GM12801 (cell line): ENCODE results near the gene TMEM139.

Experiments
- TF ChIP-seq, protein P1 (sequence below): IDR thresholded peaks from one replicate; pipeline ENCODE4 v1.5.1; 2011; ENCODE audit warnings: control low read depth; ENCODE audit not compliant: insufficient read length; ENCODE audit errors: extremely low read depth

TMEM139 gene

DNA sequence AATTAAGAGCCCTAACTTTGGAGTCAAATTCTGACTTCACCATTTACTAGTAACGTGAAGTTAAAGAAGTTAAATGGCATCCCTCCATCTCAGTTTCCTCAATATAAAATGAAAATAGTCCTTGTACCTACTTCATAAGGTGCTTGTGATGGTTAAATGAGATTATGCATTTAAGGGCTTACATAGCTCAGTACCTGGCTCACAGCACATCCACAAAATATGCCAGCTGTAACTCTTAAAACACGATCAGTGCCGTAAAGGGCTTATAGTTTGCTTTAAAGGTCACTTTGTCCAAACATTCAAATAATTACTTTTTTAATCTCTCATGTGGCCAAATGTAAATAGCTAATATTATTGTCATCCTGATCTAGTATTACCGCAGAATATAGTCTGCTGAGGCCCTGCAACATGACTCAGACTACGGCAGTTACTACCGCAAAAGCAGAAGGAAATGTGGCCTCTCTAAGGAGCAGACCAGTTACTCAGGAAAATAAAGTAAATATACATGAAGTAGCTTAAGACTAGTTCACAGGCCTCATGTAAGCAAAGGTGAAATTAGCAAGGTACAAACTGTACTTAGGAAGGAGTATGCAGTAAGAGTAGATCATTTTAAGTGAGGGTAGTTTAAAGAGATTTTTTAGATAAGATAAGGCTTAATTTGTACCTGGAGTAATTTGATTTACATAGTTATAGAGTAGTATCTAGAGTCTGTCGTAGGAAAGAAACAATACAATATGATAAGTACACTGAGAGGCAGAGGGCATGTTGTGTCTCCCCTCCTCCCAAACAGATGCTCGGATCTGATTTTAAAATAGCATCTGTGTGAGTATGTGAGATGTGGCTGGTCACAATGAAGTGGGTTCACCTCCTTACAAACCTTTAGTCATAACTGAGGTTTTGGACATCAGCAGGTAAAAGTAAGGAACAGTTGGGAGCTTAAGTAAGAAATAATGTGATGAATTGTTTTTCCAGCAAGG lies 16.5 kb downstream of the TMEM139 start:
- TF ChIP-seq, protein P1, sequence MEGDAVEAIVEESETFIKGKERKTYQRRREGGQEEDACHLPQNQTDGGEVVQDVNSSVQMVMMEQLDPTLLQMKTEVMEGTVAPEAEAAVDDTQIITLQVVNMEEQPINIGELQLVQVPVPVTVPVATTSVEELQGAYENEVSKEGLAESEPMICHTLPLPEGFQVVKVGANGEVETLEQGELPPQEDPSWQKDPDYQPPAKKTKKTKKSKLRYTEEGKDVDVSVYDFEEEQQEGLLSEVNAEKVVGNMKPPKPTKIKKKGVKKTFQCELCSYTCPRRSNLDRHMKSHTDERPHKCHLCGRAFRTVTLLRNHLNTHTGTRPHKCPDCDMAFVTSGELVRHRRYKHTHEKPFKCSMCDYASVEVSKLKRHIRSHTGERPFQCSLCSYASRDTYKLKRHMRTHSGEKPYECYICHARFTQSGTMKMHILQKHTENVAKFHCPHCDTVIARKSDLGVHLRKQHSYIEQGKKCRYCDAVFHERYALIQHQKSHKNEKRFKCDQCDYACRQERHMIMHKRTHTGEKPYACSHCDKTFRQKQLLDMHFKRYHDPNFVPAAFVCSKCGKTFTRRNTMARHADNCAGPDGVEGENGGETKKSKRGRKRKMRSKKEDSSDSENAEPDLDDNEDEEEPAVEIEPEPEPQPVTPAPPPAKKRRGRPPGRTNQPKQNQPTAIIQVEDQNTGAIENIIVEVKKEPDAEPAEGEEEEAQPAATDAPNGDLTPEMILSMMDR = no peak

DNA sequence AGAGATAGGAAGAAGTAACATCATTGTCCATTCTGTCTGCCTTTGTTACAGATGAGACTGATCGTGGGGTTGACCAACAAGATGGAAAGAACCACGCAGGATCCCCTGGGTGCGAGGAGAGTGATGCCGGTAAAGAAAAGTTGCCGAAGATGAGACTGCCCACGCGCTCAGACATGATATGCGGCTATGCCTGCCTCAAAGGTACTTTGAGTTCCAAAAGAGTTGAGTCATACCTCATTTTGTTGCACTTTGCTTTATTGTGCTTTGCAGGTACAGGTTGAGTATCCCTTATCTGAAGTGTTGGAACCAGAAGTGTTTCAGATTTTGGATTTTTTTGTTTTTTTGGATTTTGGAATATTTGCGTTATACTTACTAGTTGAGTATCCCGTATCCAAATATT lies 19.0 kb downstream of the TMEM139 start:
- TF ChIP-seq, protein P1 = no peak

DNA sequence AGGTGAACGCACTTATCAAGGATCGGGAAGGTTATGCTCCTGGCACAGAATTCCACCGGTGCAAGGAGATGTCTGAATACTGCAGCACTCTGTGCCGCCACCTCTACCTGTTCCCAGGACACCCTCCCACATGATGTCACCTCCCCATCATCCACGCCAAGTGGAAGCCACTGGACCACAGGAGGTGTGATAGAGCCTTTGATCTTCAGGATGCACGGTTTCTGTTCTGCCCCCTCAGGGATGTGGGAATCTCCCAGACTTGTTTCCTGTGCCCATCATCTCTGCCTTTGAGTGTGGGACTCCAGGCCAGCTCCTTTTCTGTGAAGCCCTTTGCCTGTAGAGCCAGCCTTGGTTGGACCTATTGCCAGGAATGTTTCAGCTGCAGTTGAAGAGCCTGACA lies 20.2 kb downstream of the TMEM139 start:
- TF ChIP-seq, protein P1 = no peak

DNA sequence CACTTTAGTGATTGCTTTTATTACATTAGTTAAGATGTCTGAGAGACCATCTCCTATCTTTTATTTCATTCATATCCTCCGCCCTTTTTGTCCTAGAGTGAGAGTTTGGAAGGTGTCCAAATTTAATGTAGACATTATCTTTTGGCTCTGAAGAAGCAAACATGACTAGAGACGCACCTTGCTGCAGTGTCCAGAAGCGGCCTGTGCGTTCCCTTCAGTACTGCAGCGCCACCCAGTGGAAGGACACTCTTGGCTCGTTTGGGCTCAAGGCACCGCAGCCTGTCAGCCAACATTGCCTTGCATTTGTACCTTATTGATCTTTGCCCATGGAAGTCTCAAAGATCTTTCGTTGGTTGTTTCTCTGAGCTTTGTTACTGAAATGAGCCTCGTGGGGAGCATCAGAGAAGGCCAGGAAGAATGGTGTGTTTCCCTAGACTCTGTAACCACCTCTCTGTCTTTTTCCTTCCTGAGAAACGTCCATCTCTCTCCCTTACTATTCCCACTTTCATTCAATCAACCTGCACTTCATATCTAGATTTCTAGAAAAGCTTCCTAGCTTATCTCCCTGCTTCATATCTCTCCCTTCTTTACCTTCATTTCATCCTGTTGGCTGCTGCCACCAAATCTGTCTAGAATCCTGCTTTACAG lies 20.8 kb downstream of the TMEM139 start:
- TF ChIP-seq, protein P1 = no peak

DNA sequence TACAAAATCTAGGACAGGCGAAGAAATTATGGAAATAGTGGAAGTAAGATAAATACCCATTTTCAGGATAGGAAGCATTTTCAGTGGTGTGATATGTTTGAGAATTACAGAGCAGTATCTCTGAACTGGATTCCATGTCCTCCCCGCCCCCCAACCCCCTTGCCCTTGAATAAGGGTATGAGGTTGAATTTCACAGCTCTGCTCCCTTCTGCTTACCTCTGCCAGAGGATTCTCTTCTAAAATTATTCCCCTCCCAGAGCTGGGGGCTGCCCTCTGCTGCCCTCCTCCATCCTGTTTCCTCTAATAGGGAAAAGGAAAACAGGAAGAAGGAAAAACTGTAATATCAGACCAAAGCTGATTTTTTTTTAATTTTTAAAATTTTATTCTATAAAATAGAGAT lies 23.9 kb downstream of the TMEM139 start:
- TF ChIP-seq, protein P1 = no peak

DNA sequence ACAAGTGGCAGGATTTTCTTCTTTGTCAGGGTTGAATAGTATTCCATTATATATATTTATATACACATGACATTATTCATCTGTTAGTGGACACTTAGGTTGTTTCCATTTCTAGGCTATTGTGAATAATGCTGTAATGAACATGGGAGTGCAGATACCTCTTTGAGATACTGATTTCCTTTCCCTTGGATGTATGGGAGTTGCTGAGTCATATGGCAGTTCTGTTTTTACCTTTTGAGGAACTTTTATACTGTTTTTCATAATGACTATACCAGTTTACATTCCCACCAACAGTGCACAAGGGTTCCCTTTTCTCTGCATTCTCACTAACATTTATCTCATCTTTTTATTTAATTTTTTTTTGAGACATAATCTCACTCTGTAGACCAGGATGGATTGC lies 29.4 kb downstream of the TMEM139 start:
- TF ChIP-seq, protein P1 = no peak

DNA sequence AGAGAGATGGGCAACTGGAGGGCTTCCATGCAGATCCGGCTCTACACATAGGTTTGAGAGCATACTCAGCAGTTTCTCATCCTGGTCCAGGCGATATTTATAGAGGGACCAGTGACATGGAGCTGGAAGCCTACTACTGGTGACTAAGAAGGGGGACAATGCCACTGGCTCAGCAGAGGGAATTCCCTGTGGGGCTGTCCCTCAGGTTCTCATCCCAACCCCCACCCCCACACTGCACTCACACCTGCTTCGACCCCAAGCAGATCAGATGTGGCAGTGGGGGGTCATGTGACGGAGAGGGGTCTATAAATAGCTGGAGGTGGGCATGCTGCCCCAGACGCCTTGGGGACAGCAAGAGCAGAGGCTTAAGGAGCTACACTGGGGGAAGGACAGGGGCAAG lies 31.0 kb downstream of the TMEM139 start, which contains the start of gene CLCN1:
Gene CLCN1 (plus strand): TSS at position 336 of the 400 bp plus-strand sequence. CDS start 102 bp downstream, outside the sequence.
- TF ChIP-seq, protein P1 = no peak
